COLO829 (cell line): ENCODE results near the gene PLA2G4E.

Experiments used
- DNase-seq: peaks from one replicate; pipeline ENCODE4 v3.0.0; 2012; ENCODE audit warnings: low spot score

PLA2G4E gene, protein sequence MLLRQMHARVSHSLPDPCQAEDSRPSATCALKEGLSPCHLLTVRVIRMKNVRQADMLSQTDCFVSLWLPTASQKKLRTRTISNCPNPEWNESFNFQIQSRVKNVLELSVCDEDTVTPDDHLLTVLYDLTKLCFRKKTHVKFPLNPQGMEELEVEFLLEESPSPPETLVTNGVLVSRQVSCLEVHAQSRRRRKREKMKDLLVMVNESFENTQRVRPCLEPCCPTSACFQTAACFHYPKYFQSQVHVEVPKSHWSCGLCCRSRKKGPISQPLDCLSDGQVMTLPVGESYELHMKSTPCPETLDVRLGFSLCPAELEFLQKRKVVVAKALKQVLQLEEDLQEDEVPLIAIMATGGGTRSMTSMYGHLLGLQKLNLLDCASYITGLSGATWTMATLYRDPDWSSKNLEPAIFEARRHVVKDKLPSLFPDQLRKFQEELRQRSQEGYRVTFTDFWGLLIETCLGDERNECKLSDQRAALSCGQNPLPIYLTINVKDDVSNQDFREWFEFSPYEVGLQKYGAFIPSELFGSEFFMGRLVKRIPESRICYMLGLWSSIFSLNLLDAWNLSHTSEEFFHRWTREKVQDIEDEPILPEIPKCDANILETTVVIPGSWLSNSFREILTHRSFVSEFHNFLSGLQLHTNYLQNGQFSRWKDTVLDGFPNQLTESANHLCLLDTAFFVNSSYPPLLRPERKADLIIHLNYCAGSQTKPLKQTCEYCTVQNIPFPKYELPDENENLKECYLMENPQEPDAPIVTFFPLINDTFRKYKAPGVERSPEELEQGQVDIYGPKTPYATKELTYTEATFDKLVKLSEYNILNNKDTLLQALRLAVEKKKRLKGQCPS

DNA sequence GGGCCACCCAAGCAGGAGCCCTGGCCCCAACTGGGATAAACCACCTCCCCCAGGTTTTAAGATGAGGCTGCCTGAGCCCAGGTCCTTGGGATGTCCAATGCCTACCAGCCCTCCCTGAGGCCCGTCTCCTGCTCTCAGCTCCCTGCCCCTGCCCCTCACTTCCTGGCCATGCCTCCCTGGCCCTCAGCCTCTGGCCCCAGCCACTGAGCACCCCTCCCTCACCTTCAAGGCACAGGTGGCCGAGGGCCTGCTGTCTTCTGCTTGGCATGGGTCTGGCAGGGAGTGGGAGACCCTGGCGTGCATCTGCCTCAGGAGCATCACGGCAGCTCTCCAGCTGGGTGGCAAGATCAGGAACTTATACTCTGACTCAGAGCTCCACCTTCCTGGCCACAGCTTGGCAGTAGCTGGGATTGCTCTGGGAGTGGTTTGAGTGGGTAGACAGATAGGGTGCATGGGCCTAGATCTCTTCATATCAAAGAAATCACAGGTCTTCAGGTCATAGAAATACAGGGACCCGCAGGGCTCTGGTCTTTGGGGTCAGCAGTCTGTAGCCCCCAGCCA, at the start of gene PLA2G4E:
Gene PLA2G4E (minus strand): TSS at position 330 of the 561 bp plus-strand sequence. CDS start 12 bp downstream, at position 318.
- DNase-seq: no peak

- DNase-seq: no peak
These were observed 49.6 kb upstream of the PLA2G4E start for GRCh38 chr15:42070279-42070975.

DNA sequence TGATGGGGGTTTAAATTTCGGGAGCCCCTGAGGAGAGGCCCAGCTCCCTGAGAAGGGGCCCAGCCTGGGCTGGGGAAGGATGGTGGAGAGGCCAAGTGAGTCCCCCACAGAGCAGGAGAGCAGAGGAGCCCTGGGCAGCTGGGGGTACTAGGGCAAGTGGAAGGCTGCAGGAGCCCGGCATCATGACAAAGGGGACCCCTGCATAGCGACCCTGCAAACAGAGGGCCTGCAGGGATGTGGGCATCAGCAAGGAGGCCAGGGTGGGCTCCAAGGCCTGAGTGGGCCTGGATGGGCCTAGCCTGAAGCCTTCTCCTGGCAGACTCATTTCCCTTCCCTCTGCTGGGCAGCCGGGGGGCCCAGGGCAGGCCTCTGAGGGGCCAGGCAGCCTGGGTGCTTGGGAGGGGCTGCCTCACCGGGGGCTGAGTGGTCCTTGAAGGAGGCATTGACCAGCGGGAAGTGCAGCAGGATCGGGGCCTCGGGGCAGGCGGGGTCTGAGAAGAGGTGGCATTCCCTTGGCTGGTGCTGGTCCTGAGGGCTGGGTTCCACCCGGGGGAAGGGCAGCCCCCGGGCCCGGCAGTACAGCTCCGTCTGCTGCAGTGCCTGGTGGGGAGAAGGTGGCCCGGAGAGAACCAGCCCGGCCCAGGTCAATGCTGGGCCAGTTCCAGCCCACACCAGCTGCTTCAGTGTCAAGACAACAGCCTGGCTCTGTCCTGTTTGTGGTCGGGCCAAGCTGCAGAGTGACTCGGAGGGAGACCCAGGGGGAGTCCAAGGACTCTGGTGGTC, 48.8 kb upstream of the PLA2G4E start:
- DNase-seq: no peak

DNA sequence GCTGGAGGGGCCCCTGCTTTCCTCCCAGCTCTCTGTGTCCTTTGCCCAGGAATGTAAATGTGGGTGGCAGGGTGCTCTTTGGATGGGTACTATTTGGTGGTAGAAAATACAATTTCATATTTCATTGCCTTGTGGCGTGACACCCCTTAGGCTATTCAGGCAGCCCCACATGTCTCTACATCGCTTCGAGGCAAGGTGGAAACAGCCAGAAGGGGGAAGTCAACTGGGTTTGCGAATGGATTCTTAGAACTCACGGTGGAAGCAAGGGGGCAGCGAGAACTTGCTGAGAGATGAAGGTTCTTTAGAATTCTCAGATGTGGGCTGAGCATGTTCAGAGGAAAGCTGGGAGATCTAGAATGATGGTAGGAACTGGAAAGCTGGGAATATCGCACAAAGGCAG, 48.2 kb upstream of the PLA2G4E start:
- no peak for DNase-seq

- DNase-seq: no peak
These were observed 47.8 kb upstream of the PLA2G4E start for GRCh38 chr15:42068601-42069000.

DNA sequence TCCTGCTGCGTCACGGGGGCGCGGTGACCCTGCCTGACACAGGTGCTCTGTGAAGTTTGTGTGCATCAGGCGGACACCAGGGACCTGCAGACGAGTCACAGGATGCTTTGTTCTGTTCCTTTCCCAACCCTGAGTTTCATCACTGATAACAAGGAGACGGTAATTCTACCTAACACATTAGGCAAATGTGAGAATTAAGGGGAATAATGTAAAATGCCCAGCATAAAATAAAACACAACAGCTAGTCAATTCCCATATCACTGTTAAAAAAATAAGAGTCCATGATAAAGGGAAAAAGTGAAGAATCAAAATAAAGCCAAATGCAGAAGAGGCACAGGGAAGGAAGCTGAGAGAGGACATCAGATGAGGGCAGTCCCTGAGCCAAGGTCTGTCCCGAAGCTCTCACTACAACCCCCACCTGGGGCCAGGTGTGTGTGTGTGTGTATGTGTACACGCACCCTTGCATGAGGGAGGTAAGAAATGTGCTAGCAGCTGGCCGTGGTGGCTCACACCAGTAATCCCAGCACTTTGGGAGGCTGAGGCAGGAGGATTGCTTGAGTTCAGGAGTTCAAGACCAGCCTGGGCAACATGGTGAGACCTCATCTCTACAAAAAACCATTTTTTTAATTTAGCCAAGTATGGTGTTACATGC, 46.0 kb upstream of the PLA2G4E start:
- DNase-seq: no peak

GRCh38 chr15:42065468-42065867, 44.6 kb upstream of the PLA2G4E start:
- DNase-seq: no peak

GRCh38 chr15:42065033-42065432, 44.2 kb upstream of the PLA2G4E start:
- no peak for DNase-seq

- no peak for DNase-seq
These were observed 43.4 kb upstream of the PLA2G4E start for GRCh38 chr15:42064271-42064670.

GRCh38 chr15:42063122-42063848, 42.4 kb upstream of the PLA2G4E start:
- DNase-seq: no peak

GRCh38 chr15:42062284-42062806, 41.5 kb upstream of the PLA2G4E start:
- no peak for DNase-seq

DNA sequence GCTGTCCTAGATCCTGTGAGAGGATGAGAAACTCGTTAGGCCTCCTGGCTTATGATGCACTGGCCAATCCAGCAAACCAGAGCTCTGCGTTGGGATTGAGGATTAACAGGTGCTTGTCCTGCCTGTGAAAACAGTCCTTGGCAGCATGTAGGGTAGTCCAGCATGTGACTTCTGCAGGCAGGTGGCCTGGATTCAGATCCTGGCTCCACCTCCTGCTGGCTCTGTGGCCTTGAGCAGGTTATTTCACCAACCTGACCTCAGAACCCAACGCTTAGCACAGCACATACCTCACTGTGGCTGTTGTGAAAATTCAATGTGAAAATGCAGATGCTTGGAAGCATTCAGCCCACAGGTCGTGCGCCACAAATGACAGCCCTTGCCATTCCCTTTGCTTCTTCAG, 40.0 kb upstream of the PLA2G4E start:
- DNase-seq: no peak

- DNase-seq: no peak
These were observed 39.6 kb upstream of the PLA2G4E start for GRCh38 chr15:42060477-42060763.

DNA sequence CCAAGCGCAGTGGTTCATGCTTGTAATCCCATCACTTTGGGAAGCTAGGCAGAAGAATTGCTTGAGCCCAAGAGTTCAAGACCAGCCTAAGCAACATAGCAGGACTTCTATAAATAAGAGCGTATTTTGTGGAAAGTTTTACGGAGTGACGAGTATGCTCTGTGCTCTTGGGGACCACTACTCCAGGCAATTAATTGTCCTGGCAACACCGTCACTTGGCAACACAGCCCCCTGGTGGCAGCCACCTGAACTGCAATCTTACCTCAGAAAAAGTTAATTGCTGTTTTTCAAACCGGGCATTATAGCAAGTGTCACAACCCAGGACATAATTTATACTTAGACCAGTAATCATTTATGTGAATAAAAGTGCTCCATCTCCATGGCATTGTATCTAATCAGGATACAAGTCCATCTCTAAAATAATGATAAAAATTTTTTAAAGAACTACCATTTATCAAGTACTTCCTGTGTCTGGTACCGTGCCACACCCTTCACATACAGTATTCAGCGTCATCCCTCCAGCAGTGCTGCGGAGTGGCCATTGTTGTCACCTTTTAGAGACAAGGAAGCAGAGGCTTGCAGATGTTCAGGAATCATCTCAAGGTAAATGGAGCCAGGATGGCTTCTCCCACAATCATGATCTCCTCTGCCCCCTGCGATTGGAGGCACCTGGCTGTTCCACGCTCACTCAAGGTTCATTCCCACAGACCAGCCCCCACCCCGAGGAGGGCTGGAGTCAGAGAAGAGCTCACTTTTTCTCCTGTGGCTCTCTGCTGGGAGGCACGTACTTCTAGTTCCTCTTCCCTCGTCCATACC, 39.0 kb upstream of the PLA2G4E start:
- DNase-seq: peak; percentile 23

GRCh38 chr15:42058791-42059190, 37.9 kb upstream of the PLA2G4E start:
- no peak for DNase-seq

GRCh38 chr15:42057799-42058646, 37.2 kb upstream of the PLA2G4E start:
- no peak for DNase-seq

- DNase-seq: peak; percentile 46
These were observed 36.3 kb upstream of the PLA2G4E start for GRCh38 chr15:42056934-42057798.
